ENCODE data around the gene SLC35A5. TPM values are rescaled to one million over a fixed set of nuclear protein-coding genes. Genes with fewer than 3 reads are reported as not detected.

The SLC35A5 gene
- total RNA-seq, 1 experiment from 2014 or later, result 39.2 TPM

- no peak for TF ChIP-seq RORB (CRISPR knock-in tag; IDR thresholded peaks at IDR 0.05)
These were observed at the start of gene SLC35A5, which contains the start of gene ATG3 (continued) for GRCh38 chr3:112561734-112562529.

DNA sequence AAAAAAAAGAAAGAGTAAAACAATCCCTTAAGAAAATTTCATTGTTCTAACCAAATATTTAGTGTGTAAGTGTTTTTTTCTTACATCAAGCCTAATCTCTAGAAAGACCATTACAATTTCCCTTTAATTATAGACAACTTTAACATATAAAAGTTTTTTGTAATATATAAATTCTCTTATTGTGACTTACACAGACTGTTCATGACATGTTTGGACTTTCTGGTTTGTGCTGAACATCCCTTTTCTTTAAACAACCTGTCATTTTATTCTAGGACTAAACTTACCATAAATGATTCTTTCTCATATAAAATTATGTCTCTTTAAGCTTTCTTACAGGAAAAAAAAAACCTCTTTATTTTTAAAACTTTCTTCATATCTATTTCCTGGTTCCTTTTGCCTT is 49.5 kb upstream of the SLC35A5 start:
- peaks cover 8% of the 10 kb centered on the region for H3K4me1 Mint-ChIP-seq
- ChIA-PET CTCF (no interaction called here), POLR2A (no interaction called here)
- H3K27me3 Mint-ChIP-seq (ENCODE audit: low read depth), result no peaks in the 10 kb centered on the region; the same call in 1 of the 2 replicates
- TF ChIP-seq ZBTB21 (CRISPR knock-in tag; IDR thresholded peaks at IDR 0.05; ENCODE audit: borderline replicate concordance) (no peak), GTF2I (CRISPR knock-in tag; conservative IDR thresholded peaks at IDR 0.05) (no peak), USF1 (CRISPR knock-in tag; IDR thresholded peaks at IDR 0.05) (no peak), SMAD4 (CRISPR knock-in tag; IDR thresholded peaks at IDR 0.05) (no peak), ZNF138 (CRISPR knock-in tag; conservative IDR thresholded peaks at IDR 0.05) (no peak)
- TF ChIP-seq, protein P1, sequence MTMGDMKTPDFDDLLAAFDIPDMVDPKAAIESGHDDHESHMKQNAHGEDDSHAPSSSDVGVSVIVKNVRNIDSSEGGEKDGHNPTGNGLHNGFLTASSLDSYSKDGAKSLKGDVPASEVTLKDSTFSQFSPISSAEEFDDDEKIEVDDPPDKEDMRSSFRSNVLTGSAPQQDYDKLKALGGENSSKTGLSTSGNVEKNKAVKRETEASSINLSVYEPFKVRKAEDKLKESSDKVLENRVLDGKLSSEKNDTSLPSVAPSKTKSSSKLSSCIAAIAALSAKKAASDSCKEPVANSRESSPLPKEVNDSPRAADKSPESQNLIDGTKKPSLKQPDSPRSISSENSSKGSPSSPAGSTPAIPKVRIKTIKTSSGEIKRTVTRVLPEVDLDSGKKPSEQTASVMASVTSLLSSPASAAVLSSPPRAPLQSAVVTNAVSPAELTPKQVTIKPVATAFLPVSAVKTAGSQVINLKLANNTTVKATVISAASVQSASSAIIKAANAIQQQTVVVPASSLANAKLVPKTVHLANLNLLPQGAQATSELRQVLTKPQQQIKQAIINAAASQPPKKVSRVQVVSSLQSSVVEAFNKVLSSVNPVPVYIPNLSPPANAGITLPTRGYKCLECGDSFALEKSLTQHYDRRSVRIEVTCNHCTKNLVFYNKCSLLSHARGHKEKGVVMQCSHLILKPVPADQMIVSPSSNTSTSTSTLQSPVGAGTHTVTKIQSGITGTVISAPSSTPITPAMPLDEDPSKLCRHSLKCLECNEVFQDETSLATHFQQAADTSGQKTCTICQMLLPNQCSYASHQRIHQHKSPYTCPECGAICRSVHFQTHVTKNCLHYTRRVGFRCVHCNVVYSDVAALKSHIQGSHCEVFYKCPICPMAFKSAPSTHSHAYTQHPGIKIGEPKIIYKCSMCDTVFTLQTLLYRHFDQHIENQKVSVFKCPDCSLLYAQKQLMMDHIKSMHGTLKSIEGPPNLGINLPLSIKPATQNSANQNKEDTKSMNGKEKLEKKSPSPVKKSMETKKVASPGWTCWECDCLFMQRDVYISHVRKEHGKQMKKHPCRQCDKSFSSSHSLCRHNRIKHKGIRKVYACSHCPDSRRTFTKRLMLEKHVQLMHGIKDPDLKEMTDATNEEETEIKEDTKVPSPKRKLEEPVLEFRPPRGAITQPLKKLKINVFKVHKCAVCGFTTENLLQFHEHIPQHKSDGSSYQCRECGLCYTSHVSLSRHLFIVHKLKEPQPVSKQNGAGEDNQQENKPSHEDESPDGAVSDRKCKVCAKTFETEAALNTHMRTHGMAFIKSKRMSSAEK (CRISPR knock-in tag; IDR thresholded peaks at IDR 0.05; ENCODE audit: borderline replicate concordance), result no peak
- peaks cover 64% of the 10 kb centered on the region for H3K9me3 Mint-ChIP-seq
- H3K27ac Mint-ChIP-seq, result no peak overlapping the region
- H3K36me3 Mint-ChIP-seq, result peaks cover 45% of the 10 kb centered on the region
- no peak overlapping the region for H3K4me3 Mint-ChIP-seq
- DNase-seq (ENCODE audit: low spot score) (no peak), ATAC-seq (no peak)

GRCh38 chr3:112514527-112515128 is 47.2 kb upstream of the SLC35A5 start:
- ChIA-PET POLR2A (no interaction called here), CTCF (interaction anchor here (1.3 kb wide), 1 partner anchor 403 kb away, joined by 5 read pairs; no protein-coding TSS in a partner anchor)
- no peak overlapping the region for H3K4me3 Mint-ChIP-seq
- peaks cover 38% of the 10 kb centered on the region for H3K36me3 Mint-ChIP-seq
- H3K4me1 Mint-ChIP-seq, result peaks cover 11% of the 10 kb centered on the region
- DNase-seq (ENCODE audit: low spot score), result no peak
- no peak for ATAC-seq
- peaks cover 49% of the 10 kb centered on the region for H3K9me3 Mint-ChIP-seq
- no peaks in the 10 kb centered on the region for H3K27me3 Mint-ChIP-seq (ENCODE audit: low read depth)
- no peak overlapping the region for H3K27ac Mint-ChIP-seq
- TF ChIP-seq MXD4 (CRISPR knock-in tag; IDR thresholded peaks at IDR 0.05; ENCODE audit: borderline replicate concordance) (no peak), NR1H2 (CRISPR knock-in tag; IDR thresholded peaks at IDR 0.05) (no peak), ZNF671 (CRISPR knock-in tag; IDR thresholded peaks at IDR 0.05) (no peak), JUN (CRISPR knock-in tag; IDR thresholded peaks at IDR 0.05) (no peak), ERG (CRISPR knock-in tag; IDR thresholded peaks at IDR 0.05) (no peak), RORB (CRISPR knock-in tag; IDR thresholded peaks at IDR 0.05) (no peak), GRHL2 (CRISPR knock-in tag; IDR thresholded peaks at IDR 0.05; ENCODE audit: insufficient replicate concordance, severe bottlenecking) (no peak), HMGA2 (CRISPR knock-in tag; IDR thresholded peaks at IDR 0.05) (no peak), CTCF (IDR thresholded peaks at IDR 0.05) (no peak), NFE2L1 (CRISPR knock-in tag; IDR thresholded peaks at IDR 0.05) (no peak), SOX15 (CRISPR knock-in tag; IDR thresholded peaks at IDR 0.05) (no peak), RELA (CRISPR knock-in tag; IDR thresholded peaks at IDR 0.05; ENCODE audit: borderline replicate concordance) (no peak), OVOL2 (CRISPR knock-in tag; IDR thresholded peaks at IDR 0.05; ENCODE audit: borderline replicate concordance) (no peak)
- TF ChIP-seq, protein P2, sequence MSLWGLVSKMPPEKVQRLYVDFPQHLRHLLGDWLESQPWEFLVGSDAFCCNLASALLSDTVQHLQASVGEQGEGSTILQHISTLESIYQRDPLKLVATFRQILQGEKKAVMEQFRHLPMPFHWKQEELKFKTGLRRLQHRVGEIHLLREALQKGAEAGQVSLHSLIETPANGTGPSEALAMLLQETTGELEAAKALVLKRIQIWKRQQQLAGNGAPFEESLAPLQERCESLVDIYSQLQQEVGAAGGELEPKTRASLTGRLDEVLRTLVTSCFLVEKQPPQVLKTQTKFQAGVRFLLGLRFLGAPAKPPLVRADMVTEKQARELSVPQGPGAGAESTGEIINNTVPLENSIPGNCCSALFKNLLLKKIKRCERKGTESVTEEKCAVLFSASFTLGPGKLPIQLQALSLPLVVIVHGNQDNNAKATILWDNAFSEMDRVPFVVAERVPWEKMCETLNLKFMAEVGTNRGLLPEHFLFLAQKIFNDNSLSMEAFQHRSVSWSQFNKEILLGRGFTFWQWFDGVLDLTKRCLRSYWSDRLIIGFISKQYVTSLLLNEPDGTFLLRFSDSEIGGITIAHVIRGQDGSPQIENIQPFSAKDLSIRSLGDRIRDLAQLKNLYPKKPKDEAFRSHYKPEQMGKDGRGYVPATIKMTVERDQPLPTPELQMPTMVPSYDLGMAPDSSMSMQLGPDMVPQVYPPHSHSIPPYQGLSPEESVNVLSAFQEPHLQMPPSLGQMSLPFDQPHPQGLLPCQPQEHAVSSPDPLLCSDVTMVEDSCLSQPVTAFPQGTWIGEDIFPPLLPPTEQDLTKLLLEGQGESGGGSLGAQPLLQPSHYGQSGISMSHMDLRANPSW (CRISPR knock-in tag; conservative IDR thresholded peaks at IDR 0.05; ENCODE audit: low read depth), result no peak
- TF ChIP-seq, protein P3, sequence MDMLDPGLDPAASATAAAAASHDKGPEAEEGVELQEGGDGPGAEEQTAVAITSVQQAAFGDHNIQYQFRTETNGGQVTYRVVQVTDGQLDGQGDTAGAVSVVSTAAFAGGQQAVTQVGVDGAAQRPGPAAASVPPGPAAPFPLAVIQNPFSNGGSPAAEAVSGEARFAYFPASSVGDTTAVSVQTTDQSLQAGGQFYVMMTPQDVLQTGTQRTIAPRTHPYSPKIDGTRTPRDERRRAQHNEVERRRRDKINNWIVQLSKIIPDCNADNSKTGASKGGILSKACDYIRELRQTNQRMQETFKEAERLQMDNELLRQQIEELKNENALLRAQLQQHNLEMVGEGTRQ (CRISPR knock-in tag; IDR thresholded peaks at IDR 0.05), result no peak
